ENCODE measurements around the gene ASCC2. TPM values are rescaled to one million over a fixed set of nuclear protein-coding genes. Genes with fewer than 3 reads are reported as not detected.

ASCC2 gene
- total RNA-seq, 4 donors from 2014 or later, result 30.2 to 53.2 (median 45.8) TPM

GRCh38 chr22:29769723-29770321 is 68.3 kb downstream of the ASCC2 start:
- 80 to 94% methylated on average over 2 of the region's 2 CpGs for WGBS, 2 donors
- TF ChIP-seq, protein P1, sequence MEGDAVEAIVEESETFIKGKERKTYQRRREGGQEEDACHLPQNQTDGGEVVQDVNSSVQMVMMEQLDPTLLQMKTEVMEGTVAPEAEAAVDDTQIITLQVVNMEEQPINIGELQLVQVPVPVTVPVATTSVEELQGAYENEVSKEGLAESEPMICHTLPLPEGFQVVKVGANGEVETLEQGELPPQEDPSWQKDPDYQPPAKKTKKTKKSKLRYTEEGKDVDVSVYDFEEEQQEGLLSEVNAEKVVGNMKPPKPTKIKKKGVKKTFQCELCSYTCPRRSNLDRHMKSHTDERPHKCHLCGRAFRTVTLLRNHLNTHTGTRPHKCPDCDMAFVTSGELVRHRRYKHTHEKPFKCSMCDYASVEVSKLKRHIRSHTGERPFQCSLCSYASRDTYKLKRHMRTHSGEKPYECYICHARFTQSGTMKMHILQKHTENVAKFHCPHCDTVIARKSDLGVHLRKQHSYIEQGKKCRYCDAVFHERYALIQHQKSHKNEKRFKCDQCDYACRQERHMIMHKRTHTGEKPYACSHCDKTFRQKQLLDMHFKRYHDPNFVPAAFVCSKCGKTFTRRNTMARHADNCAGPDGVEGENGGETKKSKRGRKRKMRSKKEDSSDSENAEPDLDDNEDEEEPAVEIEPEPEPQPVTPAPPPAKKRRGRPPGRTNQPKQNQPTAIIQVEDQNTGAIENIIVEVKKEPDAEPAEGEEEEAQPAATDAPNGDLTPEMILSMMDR (IDR thresholded peaks at IDR 0.05), result no peak
- TF ChIP-seq POLR2A (IDR thresholded peaks at IDR 0.05), result no peak
- H3K4me3 ChIP-seq (ENCODE audit: low read depth, poor library complexity, severe bottlenecking), result no peak overlapping the region
- intact Hi-C loops (cut with DNase I; ENCODE audit: low total_unique reads), result no loop called here
- no peak for DNase-seq (ENCODE audit: low spot score in 2 of 2)

GRCh38 chr22:29768052-29768693 is 69.9 kb downstream of the ASCC2 start:
- intact Hi-C loops (cut with DNase I; ENCODE audit: low total_unique reads), result no loop called here
- peak overlapping the region; percentile 80 for H3K4me3 ChIP-seq (ENCODE audit: low read depth, poor library complexity, severe bottlenecking)
- no peak for TF ChIP-seq POLR2A (IDR thresholded peaks at IDR 0.05)
- TF ChIP-seq, protein P1 (IDR thresholded peaks at IDR 0.05), result no peak
- WGBS, 2 donors, result 40 to 44% methylated on average over 6 of the region's 6 CpGs
- no peak for DNase-seq (ENCODE audit: low spot score in 2 of 2)

GRCh38 chr22:29767171-29768051 is 70.7 kb downstream of the ASCC2 start, which contains the start of gene UQCR10:
Gene UQCR10 (plus strand): TSS chr22:29767369. CDS start chr22:29767399, 30 bp downstream.
- TF ChIP-seq POLR2A (IDR thresholded peaks at IDR 0.05), result no peak
- TF ChIP-seq, protein P1 (IDR thresholded peaks at IDR 0.05), result no peak
- peak; percentile 89 to 98 for DNase-seq (ENCODE audit: low spot score in 2 of 2)
- 1% methylated on average over 46 of the region's 46 CpGs for WGBS, 2 donors
- intact Hi-C loops (cut with DNase I; ENCODE audit: low total_unique reads), result no loop called here
- H3K4me3 ChIP-seq (ENCODE audit: low read depth, poor library complexity, severe bottlenecking), result peak within 1 kb of the TSS; percentile 82

DNA sequence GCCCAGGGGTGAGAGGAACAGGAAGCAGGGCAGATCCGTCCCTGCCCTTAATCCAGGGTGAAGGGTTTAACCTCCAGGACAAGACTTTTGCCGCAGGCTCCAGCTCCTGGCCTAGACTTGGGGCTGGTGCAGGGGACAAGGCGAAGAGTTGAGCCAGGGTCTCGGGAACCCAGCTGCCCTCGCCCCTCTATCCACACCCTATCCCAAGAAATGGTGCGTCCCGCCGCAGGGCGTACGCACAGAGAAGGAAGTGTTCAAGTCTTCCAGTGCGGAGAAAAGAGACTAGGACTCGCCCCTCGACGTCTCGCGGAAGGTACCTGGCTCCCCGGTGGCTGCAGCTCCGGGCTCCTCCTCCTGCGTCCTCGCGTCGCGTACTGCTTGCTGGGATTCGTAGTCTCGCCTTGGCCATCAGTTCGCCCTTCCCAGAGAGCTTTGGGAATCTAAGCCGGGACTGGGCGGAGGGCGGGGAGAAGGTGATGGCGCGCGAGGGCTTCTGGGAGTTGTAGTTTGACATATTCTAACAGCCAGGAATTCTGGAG is 71.4 kb downstream of the ASCC2 start, which contains the start of gene ZMAT5:
ZMAT5 (minus strand) TSS at position 376 of the 539 bp plus-strand sequence. CDS start 18,463 bp downstream, outside the sequence.
- 0 to 2% methylated on average over 29 of the region's 32 CpGs for WGBS, 2 donors
- peak; percentile 95 to 98 for DNase-seq (ENCODE audit: low spot score in 2 of 2)
- TF ChIP-seq, protein P1 (IDR thresholded peaks at IDR 0.05), result no peak
- TF ChIP-seq POLR2A (IDR thresholded peaks at IDR 0.05), result no peak
- peak within 1 kb of the TSS; percentile 82 for H3K4me3 ChIP-seq (ENCODE audit: low read depth, poor library complexity, severe bottlenecking)
- intact Hi-C loops (cut with DNase I; ENCODE audit: low total_unique reads), result no loop called here

DNA sequence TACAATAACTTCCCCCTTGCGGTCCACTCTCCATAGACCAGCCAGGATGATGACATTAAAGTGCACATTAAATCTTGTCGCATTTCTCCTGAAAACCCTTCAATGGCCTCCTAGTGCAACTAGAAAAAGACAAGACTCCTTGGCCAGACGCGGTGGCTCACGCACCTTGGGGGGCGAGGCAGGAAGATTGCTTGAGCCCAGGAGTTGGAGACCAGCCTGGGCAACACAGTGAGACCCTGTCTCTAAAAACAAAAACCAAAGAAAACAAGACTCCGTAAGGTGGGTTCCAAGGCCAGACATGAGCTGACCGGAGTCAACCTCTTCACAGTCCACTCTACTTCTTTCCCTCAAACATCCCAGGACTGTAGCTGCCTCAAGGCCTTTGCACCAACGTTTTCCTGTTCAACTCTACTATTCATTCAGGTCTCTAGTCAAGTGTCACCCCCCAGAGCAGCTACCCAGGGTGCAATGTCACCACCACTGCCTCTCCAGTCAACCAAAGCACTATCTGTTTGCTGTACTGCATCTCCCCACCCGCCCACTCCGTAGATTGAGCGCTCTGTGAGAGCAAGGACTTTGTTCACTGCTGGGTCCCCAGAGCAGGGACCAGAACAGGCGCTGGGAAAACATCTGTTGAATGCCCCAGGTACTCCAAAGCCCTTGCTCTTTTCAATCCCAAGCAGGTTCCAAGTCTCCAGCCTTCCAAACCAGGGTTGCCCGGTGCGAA is 72.0 kb downstream of the ASCC2 start:
- no peak for DNase-seq (ENCODE audit: low spot score in 2 of 2)
- TF ChIP-seq POLR2A (IDR thresholded peaks at IDR 0.05), result no peak
- TF ChIP-seq, protein P1 (IDR thresholded peaks at IDR 0.05), result no peak
- WGBS, 2 donors, result 53 to 54% methylated on average over 15 of the region's 15 CpGs
- intact Hi-C loops (cut with DNase I; ENCODE audit: low total_unique reads), result no loop called here
- H3K4me3 ChIP-seq (ENCODE audit: low read depth, poor library complexity, severe bottlenecking), result peak overlapping the region; percentile 82
